PC-3 (cell line): ENCODE data around the gene PORCN.

Source experiments
- EZH2 ChIP-seq: fragments of 300-600 bp; sonication (generic); IDR thresholded peaks from one replicate; pipeline ENCODE4 v1.6.1; 2017; ENCODE audit warnings: antibody characterized with exemption, mild to moderate bottlenecking, low read length; ENCODE audit not compliant: unreplicated experiment
- TF ChIP-seq, protein P1 (sequence below): fragments of 300-600 bp; sonication (generic); conservative IDR thresholded peaks from 2 replicates; pipeline ENCODE4 v1.5.1; 2017; ENCODE audit warnings: antibody characterized with exemption, low read depth, mild to moderate bottlenecking, low read length

- TF ChIP-seq EZH2: no peak
- TF ChIP-seq, protein P1, sequence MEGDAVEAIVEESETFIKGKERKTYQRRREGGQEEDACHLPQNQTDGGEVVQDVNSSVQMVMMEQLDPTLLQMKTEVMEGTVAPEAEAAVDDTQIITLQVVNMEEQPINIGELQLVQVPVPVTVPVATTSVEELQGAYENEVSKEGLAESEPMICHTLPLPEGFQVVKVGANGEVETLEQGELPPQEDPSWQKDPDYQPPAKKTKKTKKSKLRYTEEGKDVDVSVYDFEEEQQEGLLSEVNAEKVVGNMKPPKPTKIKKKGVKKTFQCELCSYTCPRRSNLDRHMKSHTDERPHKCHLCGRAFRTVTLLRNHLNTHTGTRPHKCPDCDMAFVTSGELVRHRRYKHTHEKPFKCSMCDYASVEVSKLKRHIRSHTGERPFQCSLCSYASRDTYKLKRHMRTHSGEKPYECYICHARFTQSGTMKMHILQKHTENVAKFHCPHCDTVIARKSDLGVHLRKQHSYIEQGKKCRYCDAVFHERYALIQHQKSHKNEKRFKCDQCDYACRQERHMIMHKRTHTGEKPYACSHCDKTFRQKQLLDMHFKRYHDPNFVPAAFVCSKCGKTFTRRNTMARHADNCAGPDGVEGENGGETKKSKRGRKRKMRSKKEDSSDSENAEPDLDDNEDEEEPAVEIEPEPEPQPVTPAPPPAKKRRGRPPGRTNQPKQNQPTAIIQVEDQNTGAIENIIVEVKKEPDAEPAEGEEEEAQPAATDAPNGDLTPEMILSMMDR: no peak
Observed at GRCh38 chrX:48475296-48475695, 33.5 kb upstream of the PORCN start.
